NB4 (cell line): ENCODE data around the gene POLR1C.

Experiments used
- CTCF ChIP-seq: IDR thresholded peaks from one replicate; pipeline ENCODE4 v1.5.1; 2012; ENCODE audit warnings: low read depth, low read length
- MAX ChIP-seq: IDR thresholded peaks from 2 replicates; pipeline ENCODE4 v1.6.1; 2011; ENCODE audit warnings: low read depth, low read length
- POLR2A ChIP-seq: IDR thresholded peaks from 2 replicates; pipeline ENCODE4 v1.6.1; 2011; ENCODE audit warnings: mild to moderate bottlenecking; ENCODE audit not compliant: insufficient read length; ENCODE audit errors: extremely low read depth

- TF ChIP-seq CTCF, result no peak
- no peak for TF ChIP-seq POLR2A
- TF ChIP-seq MAX, result no peak
Measured at GRCh38 chr6:43515808-43516207, 1.1 kb upstream of the POLR1C start.
